Stimulated activated CD8-positive, alpha-beta memory T cell treated with anti-CD3 and anti-CD28 coated beads, Interleukin-12 subunit alpha, Interleukin-12 subunit beta, amount 100 ng/mL, for 4 hours (primary cell): ENCODE data around the gene CAP1.

Source experiments
- DNase-seq: peaks from one replicate; pipeline ENCODE4 v3.0.0-alpha.2; 2020; ENCODE audit warnings: low read depth

Gene CAP1

GRCh38 chr1:40096646-40096976 lies 56.1 kb downstream of the CAP1 start:
- no peak for DNase-seq

- peak; percentile 63 for DNase-seq
Measured at GRCh38 chr1:40096977-40097782, 56.7 kb downstream of the CAP1 start, which contains the start of gene PPT1. Gene PPT1 (minus strand): TSS chr1:40097252. CDS start chr1:40097238, 14 bp downstream.

GRCh38 chr1:40102038-40102437 lies 61.5 kb downstream of the CAP1 start:
- DNase-seq: no peak

GRCh38 chr1:40102896-40103295 lies 62.4 kb downstream of the CAP1 start:
- DNase-seq: no peak

- no peak for DNase-seq
Measured at GRCh38 chr1:40105028-40105427, 64.5 kb downstream of the CAP1 start.

- DNase-seq: no peak
Measured at GRCh38 chr1:40107290-40107959, 66.9 kb downstream of the CAP1 start.

GRCh38 chr1:40110389-40110788 lies 69.9 kb downstream of the CAP1 start:
- no peak for DNase-seq

GRCh38 chr1:40114400-40114799 lies 73.9 kb downstream of the CAP1 start:
- no peak for DNase-seq

- DNase-seq: no peak
Measured at GRCh38 chr1:40120128-40120527, 79.6 kb downstream of the CAP1 start.
